Right forelimb (tissue), 1 donor: ENCODE measurements around the gene GALNS.

ENCODE experiments used
- DNase-seq: peaks from one replicate; pipeline ENCODE4 v3.0.0-alpha.2; 2018

GALNS gene

GRCh38 chr16:88874938-88875599 lies 18.3 kb upstream of the GALNS start:
- no peak for DNase-seq

GRCh38 chr16:88872650-88873331 lies 16.0 kb upstream of the GALNS start:
- no peak for DNase-seq

- DNase-seq, result no peak
Observed at GRCh38 chr16:88871730-88872416, 15.1 kb upstream of the GALNS start.

- no peak for DNase-seq
Observed at GRCh38 chr16:88871349-88871702, 14.6 kb upstream of the GALNS start.

- DNase-seq, result no peak
Observed at GRCh38 chr16:88870608-88871348, 14.0 kb upstream of the GALNS start.

- no peak for DNase-seq
Observed at GRCh38 chr16:88869673-88869980, 12.9 kb upstream of the GALNS start.

- DNase-seq, result no peak
Observed at GRCh38 chr16:88868974-88869672, 12.4 kb upstream of the GALNS start.

- no peak for DNase-seq
Observed at GRCh38 chr16:88867581-88868246, 11.0 kb upstream of the GALNS start.

- DNase-seq, result no peak
Observed at GRCh38 chr16:88866151-88866920, 9.6 kb upstream of the GALNS start, which contains the start of gene PABPN1L. TSS of gene PABPN1L (minus strand) at chr16:88866660. CDS start at chr16:88866606, 54 bp downstream.

- no peak for DNase-seq
Observed at GRCh38 chr16:88865742-88866141, 9.0 kb upstream of the GALNS start.

- no peak for DNase-seq
Observed at GRCh38 chr16:88865310-88865709, 8.6 kb upstream of the GALNS start.

GRCh38 chr16:88864521-88864920 lies 7.8 kb upstream of the GALNS start:
- no peak for DNase-seq

- no peak for DNase-seq
Observed at GRCh38 chr16:88864099-88864498, 7.4 kb upstream of the GALNS start.

GRCh38 chr16:88863426-88863825 lies 6.7 kb upstream of the GALNS start:
- no peak for DNase-seq

GRCh38 chr16:88862968-88863367 lies 6.2 kb upstream of the GALNS start:
- DNase-seq, result no peak

GRCh38 chr16:88861359-88861758 lies 4.6 kb upstream of the GALNS start:
- DNase-seq, result no peak

GRCh38 chr16:88859381-88860091 lies 2.8 kb upstream of the GALNS start:
- no peak for DNase-seq

GRCh38 chr16:88857728-88858339 lies 1.1 kb upstream of the GALNS start:
- peak; percentile 72 for DNase-seq

GRCh38 chr16:88856122-88856827 lies 472 bp downstream of the GALNS start:
- DNase-seq, result no peak

GRCh38 chr16:88855736-88856121 lies 1.0 kb downstream of the GALNS start:
- no peak for DNase-seq
